ENCODE measurements around the gene SHISA8. TPM values are rescaled to one million over a fixed set of nuclear protein-coding genes. Genes with fewer than 3 reads are reported as not detected.

SHISA8 gene
- total RNA-seq, 4 donors from 2014 or later: not detected

GRCh38 chr22:41947424-41948080, 32.7 kb upstream of the SHISA8 start:
- Histone ChIP-seq H3K9me3 (no peaks in the 10 kb centered on the region), H3K4me3 (peak overlapping the region; percentile 49 to 73), H3K27ac (peak overlapping the region in 2 of 4 donors; percentile 68 to 74), H3K36me3 (no peaks in the 10 kb centered on the region), H3K4me1 (peaks cover 0 to 20% (median 5%) of the 10 kb centered on the region in 3 donors), H3K27me3 (peaks cover 16% of the 10 kb centered on the region)
- no peak for ATAC-seq
- no peak for TF ChIP-seq CTCF (IDR thresholded peaks at IDR 0.05)
- no peak for TF ChIP-seq EP300 (IDR thresholded peaks at IDR 0.05)
- TF ChIP-seq POLR2AphosphoS5 (IDR thresholded peaks at IDR 0.05): no peak
- TF ChIP-seq POLR2A (IDR thresholded peaks at IDR 0.05): no peak
- 63 to 70% methylated on average over 13 to 17 of the region's 21 CpGs for WGBS, 2 donors (ENCODE audit: low coverage in 1 of 2)

- Histone ChIP-seq H3K27ac (peak within 1 kb of the TSS in 3 of 4 donors; percentile 66 to 74 (median 68)), H3K27me3 (peaks cover 10% of the 10 kb centered on the region), H3K4me1 (peaks cover 0 to 20% (median 5%) of the 10 kb centered on the region in 3 donors), H3K36me3 (no peaks in the 10 kb centered on the region), H3K9me3 (no peaks in the 10 kb centered on the region), H3K4me3 (peak within 1 kb of the TSS; percentile 49 to 73)
- TF ChIP-seq CTCF (IDR thresholded peaks at IDR 0.05) (no peak), POLR2AphosphoS5 (IDR thresholded peaks at IDR 0.05) (peak; percentile 19)
- whole genome bisulfite sequencing, 2 donors (ENCODE audit: low coverage in 1 of 2): 2 to 6% methylated on average over 14 to 15 of the region's 56 CpGs
- ATAC-seq: peak; percentile 99
Observed at GRCh38 chr22:41946629-41947423, 32.0 kb upstream of the SHISA8 start, which contains the start of gene CENPM. CENPM (minus strand) TSS chr22:41947152; CDS start chr22:41947076, 76 bp downstream.

- H3K27me3 ChIP-seq: no peaks in the 10 kb centered on the region
- no peak for ATAC-seq
- no peak overlapping the region for H3K27ac ChIP-seq
- H3K36me3 ChIP-seq: no peaks in the 10 kb centered on the region
- no peaks in the 10 kb centered on the region for H3K9me3 ChIP-seq
- peaks cover 0 to 45% (median 11%) of the 10 kb centered on the region in 3 donors for H3K4me1 ChIP-seq
- 60 to 82% methylated on average over 3 to 9 of the region's 9 CpGs for WGBS, 2 donors (ENCODE audit: low coverage in 1 of 2)
- TF ChIP-seq CTCF (IDR thresholded peaks at IDR 0.05) (no peak), POLR2AphosphoS5 (IDR thresholded peaks at IDR 0.05) (no peak), EP300 (IDR thresholded peaks at IDR 0.05) (no peak), POLR2A (IDR thresholded peaks at IDR 0.05) (no peak)
- no peak overlapping the region for H3K4me3 ChIP-seq
Observed at GRCh38 chr22:41943661-41944209, 28.9 kb upstream of the SHISA8 start.

GRCh38 chr22:41940832-41941765, 26.2 kb upstream of the SHISA8 start:
- H3K4me3 ChIP-seq: no peak overlapping the region
- H3K36me3 ChIP-seq: no peaks in the 10 kb centered on the region
- peak; percentile 93 for ATAC-seq
- H3K9me3 ChIP-seq: no peaks in the 10 kb centered on the region
- TF ChIP-seq CTCF (IDR thresholded peaks at IDR 0.05) (peak in 3 of 4 experiments; percentile 96 to 97 (median 97)), EP300 (IDR thresholded peaks at IDR 0.05) (no peak), POLR2AphosphoS5 (IDR thresholded peaks at IDR 0.05) (peak; percentile 18), POLR2A (IDR thresholded peaks at IDR 0.05) (no peak)
- H3K27ac ChIP-seq: peak overlapping the region in 3 of 4 donors; percentile 5 to 59 (median 58)
- 30 to 44% methylated on average over 4 to 5 of the region's 13 CpGs for WGBS, 2 donors (ENCODE audit: low coverage in 1 of 2)
- H3K27me3 ChIP-seq: no peaks in the 10 kb centered on the region
- H3K4me1 ChIP-seq: peaks cover 0 to 34% (median 9%) of the 10 kb centered on the region in 3 donors

Measured in gastroesophageal sphincter (tissue), 4 donors.